SU-DHL-6 (cell line): Measurements from ENCODE around the gene TH.

Source experiments
- H2AFZ ChIP-seq: fragments of 200-600 bp; sonication (generic); 2 replicates; pipeline ENCODE4 v1.6.1; 2014; ENCODE audit warnings: low read depth, mild to moderate bottlenecking, moderate library complexity, mixed read lengths, antibody characterized with exemption, low read length; ENCODE audit not compliant: severe bottlenecking
- H3F3A ChIP-seq: fragments of 200-600 bp; shearing (Covaris generic); 2 replicates; pipeline ENCODE4 v1.6.0; 2016; ENCODE audit warnings: antibody characterized with exemption, mild to moderate bottlenecking; ENCODE audit not compliant: insufficient read depth
- H3K27ac ChIP-seq: fragments of 200-600 bp; sonication (generic); 2 replicates; pipeline ENCODE4 v1.5.1; 2016; ENCODE audit warnings: low read depth, mild to moderate bottlenecking, low read length, moderate library complexity, mixed read lengths
- H3K27me3 ChIP-seq: fragments of 200-600 bp; sonication (generic), shearing (Covaris generic); 2 replicates; pipeline ENCODE4 v1.6.0; 2014; ENCODE audit warnings: mild to moderate bottlenecking, low read length
- H3K36me3 ChIP-seq: fragments of 200-600 bp; sonication (generic); 2 replicates; pipeline ENCODE4 v1.6.1; 2014; ENCODE audit warnings: mild to moderate bottlenecking, low read length, mixed read lengths
- H3K4me2 ChIP-seq: fragments of 300-600, 200-600 bp; shearing (Covaris generic), sonication (generic); 2 replicates; pipeline ENCODE4 v1.6.0; 2014; ENCODE audit warnings: low read length, low read depth, mild to moderate bottlenecking; ENCODE audit not compliant: poor library complexity, severe bottlenecking
- H3K4me3 ChIP-seq: fragments of 200-600 bp; sonication (generic); 2 replicates; pipeline ENCODE4 v1.5.1; 2014; ENCODE audit warnings: antibody characterized with exemption, low read length, mild to moderate bottlenecking, mixed read lengths; ENCODE audit not compliant: insufficient read depth, poor library complexity, severe bottlenecking
- H3K79me2 ChIP-seq: fragments of 200-600 bp; sonication (generic); 2 replicates; pipeline ENCODE4 v1.6.1; 2014; ENCODE audit warnings: mild to moderate bottlenecking, low read length, moderate library complexity; ENCODE audit not compliant: insufficient read depth
- H3K9ac ChIP-seq: fragments of 200-600 bp; sonication (generic); 2 replicates; pipeline ENCODE4 v1.7.0; 2014; ENCODE audit warnings: mild to moderate bottlenecking, low read length
- H3K9me2 ChIP-seq: fragments of 200-600 bp; sonication (generic); replicated peaks from 2 replicates; pipeline ENCODE4 v1.6.1; 2014; ENCODE audit warnings: low read length; ENCODE audit not compliant: insufficient read depth
- H3K9me3 ChIP-seq: fragments of 200-600 bp; sonication (generic); 2 replicates; pipeline ENCODE4 v1.6.1; 2014; ENCODE audit warnings: low read length, mixed read lengths; ENCODE audit not compliant: insufficient read depth
- H4K20me1 ChIP-seq: fragments of 200-600 bp; sonication (generic); 2 replicates; pipeline ENCODE4 v1.6.1; 2014; ENCODE audit warnings: low read depth, mild to moderate bottlenecking, antibody characterized with exemption, low read length, moderate library complexity, mixed read lengths
- CTCF ChIP-seq: fragments of 200-600 bp; sonication (generic); IDR thresholded peaks from one replicate; pipeline ENCODE4 v1.5.1; 2017; ENCODE audit warnings: antibody characterized with exemption, mild to moderate bottlenecking, low read length, moderate library complexity; ENCODE audit not compliant: insufficient read depth, poor library complexity, severe bottlenecking
- EZH2phosphoT487 ChIP-seq: fragments of 200-600 bp; sonication (generic), shearing (Covaris generic); conservative IDR thresholded peaks from 2 replicates; pipeline ENCODE4 v1.6.1; 2018; ENCODE audit warnings: mild to moderate bottlenecking, antibody characterized with exemption, low read length, moderate library complexity, mixed read lengths

The TH gene

GRCh38 chr11:2190657-2191471 lies 19.2 kb upstream of the TH start:
- Histone ChIP-seq H3K4me2 (no peak overlapping the region), H3K36me3 (no peaks in the 10 kb centered on the region), H3K9me3 (no peaks in the 10 kb centered on the region), H2AFZ (no peak overlapping the region), H3K4me3 (no peak overlapping the region), H3K9ac (no peak overlapping the region), H3K79me2 (no peaks in the 10 kb centered on the region), H4K20me1 (no peaks in the 10 kb centered on the region), H3K27ac (no peak overlapping the region), H3F3A (no peaks in the 10 kb centered on the region), H3K27me3 (no peaks in the 10 kb centered on the region), H3K9me2 (no peaks in the 10 kb centered on the region)
- no peak for TF ChIP-seq EZH2phosphoT487
- no peak for TF ChIP-seq CTCF

DNA sequence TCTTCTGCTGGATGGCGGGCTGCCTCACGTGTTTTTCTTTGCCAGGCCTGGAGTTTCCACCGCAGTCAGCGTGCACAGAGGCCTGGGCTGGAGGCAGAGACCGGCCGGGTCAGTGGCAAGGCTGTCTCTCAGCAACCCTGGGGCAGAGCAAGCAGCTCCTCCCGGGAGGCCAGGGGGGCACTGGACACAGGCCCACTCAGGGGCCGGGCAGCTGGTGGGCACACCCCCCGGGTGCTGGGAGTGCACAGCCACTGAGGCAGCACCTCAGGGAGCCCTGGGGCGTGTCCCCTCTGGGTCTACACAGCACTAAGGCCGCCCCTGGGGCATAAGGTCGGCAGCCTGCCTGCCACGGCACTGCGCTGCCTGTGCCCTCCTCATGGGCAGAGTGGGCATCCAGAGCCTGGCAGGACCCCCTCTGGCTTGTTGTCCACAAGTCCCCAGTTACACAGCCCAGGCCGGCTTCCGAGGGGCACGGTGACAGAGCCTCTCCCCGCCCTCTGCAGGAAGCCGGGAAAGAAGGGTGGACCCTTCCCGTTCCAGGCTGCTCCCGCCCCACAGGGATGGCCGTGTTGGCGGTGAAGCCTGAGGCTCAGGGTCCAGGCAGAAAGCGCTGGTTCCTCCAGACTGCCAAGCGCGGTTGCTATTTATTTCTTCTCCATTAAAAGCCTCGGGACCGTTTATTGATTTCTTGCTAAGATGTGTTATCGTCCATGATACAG lies 18.5 kb upstream of the TH start:
- H3K4me3 ChIP-seq: no peak overlapping the region
- no peak overlapping the region for H2AFZ ChIP-seq
- H3K27ac ChIP-seq: no peak overlapping the region
- H3K27me3 ChIP-seq: no peaks in the 10 kb centered on the region
- no peak overlapping the region for H3K4me2 ChIP-seq
- no peaks in the 10 kb centered on the region for H3F3A ChIP-seq
- H3K9ac ChIP-seq: no peak overlapping the region
- no peaks in the 10 kb centered on the region for H3K36me3 ChIP-seq
- H4K20me1 ChIP-seq: no peaks in the 10 kb centered on the region
- TF ChIP-seq EZH2phosphoT487: no peak
- TF ChIP-seq CTCF: no peak
- no peaks in the 10 kb centered on the region for H3K9me2 ChIP-seq
- H3K79me2 ChIP-seq: no peaks in the 10 kb centered on the region
- no peaks in the 10 kb centered on the region for H3K9me3 ChIP-seq

- Histone ChIP-seq H3K4me3 (no peak overlapping the region), H3K9ac (no peak overlapping the region), H3K27me3 (no peaks in the 10 kb centered on the region), H3K27ac (no peak overlapping the region), H3K4me2 (no peak overlapping the region), H3K36me3 (no peaks in the 10 kb centered on the region), H3K9me3 (no peaks in the 10 kb centered on the region), H2AFZ (no peak overlapping the region), H4K20me1 (no peaks in the 10 kb centered on the region), H3F3A (no peaks in the 10 kb centered on the region), H3K9me2 (no peaks in the 10 kb centered on the region), H3K79me2 (no peaks in the 10 kb centered on the region)
- no peak for TF ChIP-seq EZH2phosphoT487
- TF ChIP-seq CTCF: no peak
Observed at GRCh38 chr11:2188745-2189144, 17.1 kb upstream of the TH start.
